GM23248 (cell line): Measurements from ENCODE around the gene LYRM4. TPM values are rescaled to one million over a fixed set of nuclear protein-coding genes. Genes with fewer than 3 reads are reported as not detected.

Experiments
- DNase-seq: peaks from one replicate; pipeline ENCODE4 v3.0.0-alpha.2; 2015
- H2AFZ ChIP-seq: fragments of 200-600 bp; sonication (generic); 2 replicates; pipeline ENCODE4 v1.6.1; 2016; ENCODE audit warnings: antibody characterized with exemption
- H3F3A ChIP-seq: fragments of 200-600 bp; sonication (generic); 2 replicates; pipeline ENCODE4 v1.6.1; 2016; ENCODE audit warnings: mild to moderate bottlenecking, antibody characterized with exemption, mixed run types; ENCODE audit not compliant: insufficient read depth
- H3K27ac ChIP-seq: fragments of 200-600 bp; sonication (generic); 2 replicates; pipeline ENCODE4 v1.5.1; 2016; ENCODE audit warnings: mild to moderate bottlenecking
- H3K27me3 ChIP-seq: fragments of 200-600 bp; sonication (generic); replicated peaks from 2 replicates; pipeline ENCODE4 v1.6.1; 2016; ENCODE audit warnings: mild to moderate bottlenecking; ENCODE audit not compliant: insufficient read depth
- H3K36me3 ChIP-seq: fragments of 200-600 bp; sonication (generic); 2 replicates; pipeline ENCODE4 v1.6.1; 2016; ENCODE audit warnings: low read depth, mild to moderate bottlenecking
- H3K4me1 ChIP-seq: fragments of 200-600 bp; sonication (generic); 2 replicates; pipeline ENCODE4 v1.6.1; 2016; ENCODE audit warnings: mild to moderate bottlenecking; ENCODE audit not compliant: insufficient read depth
- H3K4me2 ChIP-seq: fragments of 200-600 bp; sonication (generic); one replicate; pipeline ENCODE4 v1.6.1; 2016; ENCODE audit warnings: mild to moderate bottlenecking; ENCODE audit not compliant: unreplicated experiment
- H3K4me3 ChIP-seq: fragments of 200-600 bp; sonication (generic); 2 replicates; pipeline ENCODE4 v1.5.1; 2016; ENCODE audit warnings: mild to moderate bottlenecking
- H3K79me2 ChIP-seq: fragments of 200-600 bp; sonication (generic); 2 replicates; pipeline ENCODE4 v1.6.1; 2016; ENCODE audit warnings: mild to moderate bottlenecking; ENCODE audit not compliant: insufficient read depth
- H3K9ac ChIP-seq: fragments of 200-600 bp; sonication (generic); 2 replicates; pipeline ENCODE4 v1.6.1; 2016; ENCODE audit warnings: mild to moderate bottlenecking
- H3K9me2 ChIP-seq: fragments of 200-600 bp; sonication (generic); 2 replicates; pipeline ENCODE4 v1.6.1; 2016; ENCODE audit warnings: mixed run types, mild to moderate bottlenecking, moderate library complexity; ENCODE audit not compliant: insufficient read depth
- H3K9me3 ChIP-seq: fragments of 200-600 bp; sonication (generic); one replicate; pipeline ENCODE4 v1.6.1; 2017; ENCODE audit warnings: low read depth
- H4K20me1 ChIP-seq: fragments of 200-600 bp; sonication (generic); 2 replicates; pipeline ENCODE4 v1.6.0; 2016; ENCODE audit not compliant: insufficient read depth
- EZH2 ChIP-seq: fragments of 200-600 bp; sonication (generic); IDR thresholded peaks from 2 replicates; pipeline ENCODE4 v1.6.1; 2018; ENCODE audit warnings: antibody characterized with exemption, mild to moderate bottlenecking; ENCODE audit not compliant: insufficient read depth, poor library complexity, severe bottlenecking
- EZH2phosphoT487 ChIP-seq: fragments of 200-600 bp; sonication (generic); IDR thresholded peaks from 2 replicates; pipeline ENCODE4 v1.6.1; 2018; ENCODE audit warnings: antibody characterized with exemption, moderate library complexity, mild to moderate bottlenecking, low read depth; ENCODE audit not compliant: insufficient read depth
- WGBS, 2 experiments: methylation state at CpG; one replicate each; pipeline ENCODE4 v1.1.6; 2015 to 2017; ENCODE audit warnings: low lambda C conversion rate in 2 of 2, low coverage in 1 of 2; ENCODE audit errors: missing lambda C conversion rate in 2 of 2; 5-methylcytosine and 5-hydroxymethylcytosine counted together
- in situ Hi-C: fragments of 300-500 bp; cut with MboI; formaldehyde crosslinking; loops from 2 replicates; pipeline ENCODE4 v1.15.0; 2020
- polyA plus RNA-seq: library from polyadenylated mRNA; unstranded; fragments of >200 nt; fragmentation: Nextera tagmentation; extraction: Ambion mirVana; gene quantifications from 2 replicates; pipeline ENCODE4 v1.2.1, GENCODE V29; 2016
- total RNA-seq: library from RNA; depleted of rRNA; stranded (reverse); fragments of >200 nt; shearing (Covaris generic); gene quantifications from 2 replicates; pipeline ENCODE4 v1.2.3, GENCODE V29; 2014

Gene LYRM4
- total and polyA plus RNA-seq, 2 experiments from 2014 or later: 27.1 to 28.0 TPM

GRCh38 chr6:5109436-5109835 lies 151.3 kb downstream of the LYRM4 start:
- H3K4me2 ChIP-seq: no peak overlapping the region
- TF ChIP-seq EZH2phosphoT487 (no peak), EZH2 (no peak)
- H3K4me3 ChIP-seq: no peak overlapping the region
- no peak overlapping the region for H2AFZ ChIP-seq
- no peaks in the 10 kb centered on the region for H4K20me1 ChIP-seq
- in situ Hi-C loops: no loop called here
- no peaks in the 10 kb centered on the region for H3K27me3 ChIP-seq
- no peaks in the 10 kb centered on the region for H3K9me3 ChIP-seq
- WGBS, 2 experiments: 95 to 96% methylated on average over 10 of the region's 10 CpGs
- H3K36me3 ChIP-seq: no peaks in the 10 kb centered on the region
- H3K9ac ChIP-seq: no peak overlapping the region
- H3F3A ChIP-seq: 0 out of 2 replicates have a peak, but pooled peaks cover 4% of the 10 kb centered on the region
- H3K9me2 ChIP-seq: no peaks in the 10 kb centered on the region
- H3K4me1 ChIP-seq: peaks cover 5% of the 10 kb centered on the region; the same call in 1 of the 2 replicates
- no peak overlapping the region for H3K27ac ChIP-seq
- no peaks in the 10 kb centered on the region for H3K79me2 ChIP-seq
- DNase-seq: no peak

GRCh38 chr6:5108536-5109150 lies 152.1 kb downstream of the LYRM4 start:
- Histone ChIP-seq H3K27ac (no peak overlapping the region), H3K9me2 (no peaks in the 10 kb centered on the region), H3K4me3 (no peak overlapping the region), H3K36me3 (no peaks in the 10 kb centered on the region), H3K79me2 (no peaks in the 10 kb centered on the region), H3K4me2 (no peak overlapping the region), H3K27me3 (no peaks in the 10 kb centered on the region), H3F3A (0 out of 2 replicates have a peak, but pooled peaks cover 4% of the 10 kb centered on the region), H2AFZ (no peak overlapping the region), H4K20me1 (no peaks in the 10 kb centered on the region), H3K9me3 (no peaks in the 10 kb centered on the region), H3K9ac (no peak overlapping the region), H3K4me1 (peaks cover 5% of the 10 kb centered on the region; the same call in 1 of the 2 replicates)
- in situ Hi-C loops: no loop called here
- no peak for TF ChIP-seq EZH2phosphoT487
- TF ChIP-seq EZH2: no peak
- 94 to 96% methylated on average over 6 of the region's 6 CpGs for WGBS, 2 experiments
- DNase-seq: no peak

- H2AFZ ChIP-seq: no peak overlapping the region
- no peaks in the 10 kb centered on the region for H3K27me3 ChIP-seq
- H4K20me1 ChIP-seq: no peaks in the 10 kb centered on the region
- H3F3A ChIP-seq: 0 out of 2 replicates have a peak, but pooled peaks cover 4% of the 10 kb centered on the region
- H3K4me2 ChIP-seq: no peak overlapping the region
- WGBS, 2 experiments: 78 to 85% methylated on average over 9 of the region's 9 CpGs
- TF ChIP-seq EZH2 (no peak), EZH2phosphoT487 (no peak)
- in situ Hi-C loops: no loop called here
- no peaks in the 10 kb centered on the region for H3K36me3 ChIP-seq
- H3K9ac ChIP-seq: no peak overlapping the region
- H3K27ac ChIP-seq: no peak overlapping the region
- no peak for DNase-seq
- H3K79me2 ChIP-seq: no peaks in the 10 kb centered on the region
- H3K9me3 ChIP-seq: no peaks in the 10 kb centered on the region
- no peaks in the 10 kb centered on the region for H3K9me2 ChIP-seq
- no peak overlapping the region for H3K4me3 ChIP-seq
- peaks cover 5% of the 10 kb centered on the region; the same call in 1 of the 2 replicates for H3K4me1 ChIP-seq
Measured at GRCh38 chr6:5108068-5108467, 152.7 kb downstream of the LYRM4 start.

DNA sequence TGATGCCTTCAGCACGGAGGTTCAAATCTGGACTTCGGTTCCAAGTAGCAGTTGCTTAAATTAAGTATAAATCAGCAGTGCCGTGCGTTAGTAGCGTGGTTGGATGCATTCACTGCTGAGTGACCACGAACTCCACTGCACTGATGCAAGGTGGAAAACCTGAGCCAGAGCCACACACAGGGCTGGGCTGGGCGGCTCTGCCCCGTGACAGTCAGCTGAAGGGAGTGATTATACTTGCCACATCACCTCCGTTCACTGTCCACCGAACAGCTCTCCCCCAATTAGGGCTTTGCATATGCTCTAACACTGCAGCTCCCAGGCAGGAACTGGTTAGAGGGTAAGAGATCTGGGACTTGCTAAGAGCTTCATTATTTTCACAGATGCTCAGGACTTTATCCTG lies 153.4 kb downstream of the LYRM4 start:
- TF ChIP-seq EZH2 (no peak), EZH2phosphoT487 (no peak)
- no peaks in the 10 kb centered on the region for H3K27me3 ChIP-seq
- no peak for DNase-seq
- no peaks in the 10 kb centered on the region for H3K79me2 ChIP-seq
- H3K4me3 ChIP-seq: no peak overlapping the region
- H2AFZ ChIP-seq: no peak overlapping the region
- H3K27ac ChIP-seq: no peak overlapping the region
- in situ Hi-C loops: no loop called here
- no peaks in the 10 kb centered on the region for H3K9me3 ChIP-seq
- 0 out of 2 replicates have a peak, but pooled peaks cover 4% of the 10 kb centered on the region for H3F3A ChIP-seq
- H3K9ac ChIP-seq: no peak overlapping the region
- no peaks in the 10 kb centered on the region for H4K20me1 ChIP-seq
- H3K4me2 ChIP-seq: no peak overlapping the region
- H3K4me1 ChIP-seq: peaks cover 4% of the 10 kb centered on the region; the same call in 1 of the 2 replicates
- H3K36me3 ChIP-seq: no peaks in the 10 kb centered on the region
- 95 to 96% methylated on average over 10 of the region's 10 CpGs for WGBS, 2 experiments
- no peaks in the 10 kb centered on the region for H3K9me2 ChIP-seq
